Heart left ventricle (tissue), 16 donors: ENCODE data around the gene SPATA31D4. TPM values are rescaled to one million over a fixed set of nuclear protein-coding genes. Genes with fewer than 3 reads are reported as not detected.
"Not testable (repeated sequence)": the region's sequence is repeated elsewhere in the genome, so short reads cannot be mapped to it uniquely, and the experiment has no call there.

ENCODE experiments used
- ATAC-seq, 4 donors: fragments of 200-7000 bp; cut with Tn5 transposase; one replicate each; pipeline ENCODE4 v1.9.1; 2020 to 2022; ENCODE audit warnings: moderate library complexity in 4 of 4, mild to moderate bottlenecking in 3 of 4, moderate number of reproducible peaks in 1 of 4
- DNase-seq, 5 donors: peaks; one replicate each; pipeline ENCODE4 v3.0.0-alpha.2; 2020
- H3K27ac ChIP-seq, 12 donors: fragments of 200-600 bp; sonication (generic) in 4 of 12; one replicate each; pipeline versions ENCODE4 v1.5.0 to v1.8.0; 2016 to 2022; ENCODE audit warnings: mild to moderate bottlenecking in 2 of 12
- H3K27me3 ChIP-seq, 9 donors: fragments of 200-600 bp; sonication (generic) in 2 of 9; one replicate each; pipeline versions ENCODE4 v1.5.1 to v1.8.0; 2016 to 2022; ENCODE audit warnings: mild to moderate bottlenecking in 3 of 9
- H3K36me3 ChIP-seq, 9 donors: fragments of 200-600 bp; sonication (generic) in 2 of 9; one replicate each; pipeline versions ENCODE4 v1.5.0 to v1.8.0; 2018 to 2022; ENCODE audit warnings: mild to moderate bottlenecking in 2 of 9
- H3K4me1 ChIP-seq, 12 donors: fragments of 200-600 bp; sonication (generic) in 4 of 12; one replicate each; pipeline versions ENCODE4 v1.5.0 to v1.8.0; 2016 to 2022; ENCODE audit warnings: mild to moderate bottlenecking in 3 of 12
- H3K4me3 ChIP-seq, 12 donors: fragments of 200-600 bp; sonication (generic) in 4 of 12; one replicate each; pipeline versions ENCODE4 v1.5.0 to v1.8.0; 2017 to 2022; ENCODE audit warnings: mild to moderate bottlenecking in 9 of 12, moderate library complexity in 4 of 12
- H3K9me3 ChIP-seq, 12 donors: fragments of 200-600 bp; sonication (generic) in 4 of 12; one replicate each; pipeline versions ENCODE4 v1.5.0 to v1.8.0; 2016 to 2022; ENCODE audit warnings: mild to moderate bottlenecking in 1 of 12
- CTCF ChIP-seq, 12 donors: fragments of 200-600 bp; sonication (generic) in 4 of 12; IDR thresholded peaks; one replicate each; pipeline versions ENCODE4 v1.5.0 to v1.8.0; 2018 to 2022; ENCODE audit warnings: antibody characterized with exemption in 12 of 12, mild to moderate bottlenecking in 5 of 12
- POLR2A ChIP-seq, 2 donors: fragments of 450-650 bp; IDR thresholded peaks; one replicate each; pipeline ENCODE4 v1.6.1; 2017; ENCODE audit warnings: antibody characterized with exemption in 2 of 2, mild to moderate bottlenecking in 2 of 2, moderate library complexity in 2 of 2
- WGBS, 4 donors: extraction: QIAGEN DNeasy Blood & Tissue Kit in 2 of 4; methylation state at CpG; one replicate each; pipeline versions ENCODE4 v1.1.5 to v1.1.7; 2013 to 2018; 5-methylcytosine and 5-hydroxymethylcytosine counted together
- intact Hi-C, 10 donors: fragments of 100-400 bp; cut with DNase I; formaldehyde crosslinking; loops; one replicate each; pipeline versions ENCODE4 v1.11.1 to v1.14.2; 2022
- polyA plus RNA-seq, 2 donors: library from polyadenylated mRNA; stranded (reverse); fragments of 200-250 nt; gene quantifications; one replicate each; pipeline ENCODE4 v1.2.3, GENCODE V29; 2013
- total RNA-seq, 9 donors: library from RNA; depleted of rRNA in 2 of 9; stranded (reverse); fragments of >200 nt in 2 of 9; fragmentation: NEBNext Ultra II Directional in 3 of 9; extraction: Animal tissue kit (Norgen Biotek cat#: 25700) in 3 of 9; gene quantifications; one replicate each; pipeline versions ENCODE4 v1.1.0 to v1.2.4, GENCODE V29; 2016 to 2023
- donor health status: ischemic (EF 13 %, LVEDD 7.1; RV severe dilation, severe dysfunction).
- donor health status: healthy with polysubstance abuse.
- donor health status: DM: no; HTN: yes; CAD: no.
- donor health status: DM: no; HTN: no; CAD: no.
- donor health status: ischemic (EF 25% LVEDD 6.9; RV normal size, moderate dysfunction).
- donor health status: ischemic (EF 25% LVEDD 5.7; RV mildly dilated, moderate dysfunction).
- donor health status: healthy.
- donor health status: DM: yes; HTN: yes; CAD: no.
- donor health status: ischemic (EF 35%, LVEDD 5.7; RV mildly dilated, moderate dysfunction).
- donor health status: nonischemic (EF 11% LVEDD 7.7; RV severe dilation, severe dysfunction).
- donor health status: DM: yes; HTN: yes; CAD: no.
- donor health status: PGD.
- donor health status: ischemic (EF 29% LVEDD 5.4; RV normal size, mild dysfunction).
- donor health status: nonischemic (EF 23%, LVEDD 6.1; RV moderate dilation, normal function).

The SPATA31D4 gene
- total and polyA plus RNA-seq, 11 donors: not detected

GRCh38 chr9:81906671-81907070 lies 21.6 kb upstream of the SPATA31D4 start:
- ATAC-seq (no peak), DNase-seq (no peak)
- Histone ChIP-seq H3K27me3 (peaks cover 0 to 4% (median 0%) of the 10 kb centered on the region in 9 donors), H3K9me3 (no peaks in the 10 kb centered on the region), H3K36me3 (no peaks in the 10 kb centered on the region), H3K4me1 (peaks cover 0 to 3% (median 0%) of the 10 kb centered on the region in 12 donors), H3K4me3 (no peak overlapping the region), H3K27ac (no peak overlapping the region)
- intact Hi-C loops: no loop called here
- TF ChIP-seq POLR2A (IDR thresholded peaks at IDR 0.05): no peak
- TF ChIP-seq CTCF (IDR thresholded peaks at IDR 0.05): no peak
- 80 to 84% (median 83%) methylated on average over 3 of the region's 3 CpGs for WGBS, 4 donors

DNA sequence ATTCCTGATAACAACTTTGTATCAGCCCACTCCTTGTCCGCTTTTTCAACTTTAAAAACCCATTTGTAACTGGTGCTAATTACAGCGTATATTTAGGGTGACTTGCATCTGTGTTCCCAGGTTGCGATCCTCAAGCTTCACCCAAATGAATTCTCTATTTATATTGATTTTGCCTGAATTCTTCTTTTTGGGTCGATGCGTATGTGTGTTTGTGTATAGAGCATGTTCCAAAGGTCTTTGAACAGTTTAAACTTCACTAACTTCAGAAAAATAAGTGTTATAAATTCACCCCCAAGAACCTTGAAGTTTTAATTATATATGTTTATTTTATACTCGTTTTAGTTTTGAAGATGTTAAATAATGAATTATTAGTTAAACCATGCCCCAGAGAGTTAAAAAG lies 16.1 kb upstream of the SPATA31D4 start:
- no peaks in the 10 kb centered on the region for H3K36me3 ChIP-seq
- DNase-seq: no peak
- no peaks in the 10 kb centered on the region for H3K27me3 ChIP-seq
- H3K4me1 ChIP-seq: no peaks in the 10 kb centered on the region
- no peak for ATAC-seq
- no peak overlapping the region for H3K27ac ChIP-seq
- no peak overlapping the region for H3K4me3 ChIP-seq
- no peaks in the 10 kb centered on the region for H3K9me3 ChIP-seq
- no peak for TF ChIP-seq POLR2A (IDR thresholded peaks at IDR 0.05)
- no peak for TF ChIP-seq CTCF (IDR thresholded peaks at IDR 0.05)
- 91 to 94% (median 93%) methylated on average over 6 of the region's 6 CpGs for WGBS, 4 donors
- intact Hi-C loops: no loop called here

GRCh38 chr9:81915801-81916505 lies 12.3 kb upstream of the SPATA31D4 start:
- no peak for ATAC-seq
- 83 to 90% (median 87%) methylated on average over 5 of the region's 5 CpGs for WGBS, 4 donors

GRCh38 chr9:81918507-81918906 lies 9.7 kb upstream of the SPATA31D4 start:
- H3K4me1 ChIP-seq, ATAC-seq, H3K4me3 ChIP-seq, intact Hi-C loops, H3K9me3 ChIP-seq, DNase-seq, H3K27me3 ChIP-seq, H3K27ac ChIP-seq, H3K36me3 ChIP-seq: not testable (repeated sequence)
- 22 to 67% (median 51%) methylated on average over 1 to 2 of the region's 3 CpGs for WGBS, 4 donors

More at GRCh38 chr9:81915801-81916505, 12.3 kb upstream of the SPATA31D4 start:
- Histone ChIP-seq H3K9me3 (no peaks in the 10 kb centered on the region), H3K4me3 (no peak overlapping the region), H3K4me1 (no peaks in the 10 kb centered on the region), H3K27me3 (no peaks in the 10 kb centered on the region), H3K27ac (no peak overlapping the region), H3K36me3 (no peaks in the 10 kb centered on the region)
- DNase-seq: no peak
- TF ChIP-seq CTCF (IDR thresholded peaks at IDR 0.05) (no peak), POLR2A (IDR thresholded peaks at IDR 0.05) (no peak)
- intact Hi-C loops: no loop called here

- H3K27ac ChIP-seq, H3K9me3 ChIP-seq, H3K27me3 ChIP-seq, ATAC-seq, H3K36me3 ChIP-seq, intact Hi-C loops, DNase-seq, H3K4me3 ChIP-seq, H3K4me1 ChIP-seq: not testable (repeated sequence)
- no CpG with 5 or more reads among the region's 6 CpGs for WGBS, 4 donors
These were observed 1.9 kb downstream of the SPATA31D4 start for GRCh38 chr9:81930147-81930546.

- no CpG with 5 or more reads among the region's 3 CpGs for WGBS, 4 donors
- not testable (repeated sequence) for H3K27ac ChIP-seq, ATAC-seq
These were observed 5.3 kb downstream of the SPATA31D4 start for GRCh38 chr9:81933547-81933946.

GRCh38 chr9:81943393-81943792 lies 15.2 kb downstream of the SPATA31D4 start, which contains the start of gene SPATA31D3:
SPATA31D3 (plus strand) TSS chr9:81943500; CDS start chr9:81943586, 86 bp downstream.
- ATAC-seq, H3K27me3 ChIP-seq, H3K27ac ChIP-seq, intact Hi-C loops, H3K4me1 ChIP-seq, DNase-seq, H3K9me3 ChIP-seq, H3K4me3 ChIP-seq, H3K36me3 ChIP-seq: not testable (repeated sequence)
- WGBS, 4 donors: no CpG with 5 or more reads among the region's 2 CpGs

More at GRCh38 chr9:81933547-81933946, 5.3 kb downstream of the SPATA31D4 start:
- H3K36me3 ChIP-seq, H3K9me3 ChIP-seq, H3K27me3 ChIP-seq, DNase-seq, H3K4me3 ChIP-seq, intact Hi-C loops, H3K4me1 ChIP-seq: not testable (repeated sequence)

DNA sequence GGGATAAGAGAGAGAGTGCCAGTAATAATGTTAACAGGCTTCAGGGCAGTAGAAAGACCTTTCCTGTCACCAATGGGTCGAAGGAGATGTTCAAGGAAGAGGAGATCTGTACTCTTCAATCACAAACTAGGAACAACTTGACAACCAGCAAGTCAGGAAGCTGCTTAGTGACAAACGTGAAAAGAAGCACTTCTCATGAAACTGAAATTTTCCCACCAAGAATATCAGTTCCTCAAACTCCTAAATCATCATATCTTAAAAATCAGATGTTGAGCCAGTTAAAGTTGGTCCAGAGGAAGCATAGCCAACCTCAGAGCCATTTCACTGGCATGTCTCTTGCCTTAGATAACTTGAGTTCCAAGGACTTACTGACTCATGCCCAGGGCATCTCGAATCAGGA lies 20.4 kb downstream of the SPATA31D4 start:
- H3K36me3 ChIP-seq, DNase-seq, ATAC-seq, intact Hi-C loops, H3K27me3 ChIP-seq, H3K4me1 ChIP-seq, H3K27ac ChIP-seq, H3K9me3 ChIP-seq, H3K4me3 ChIP-seq: not testable (repeated sequence)
- 50 to 83% methylated on average over 1 of the region's 3 CpGs; no CpG with 5 or more reads in 2 of the 4 donors for WGBS, 4 donors
